Aorta (tissue), 5 donors: ENCODE measurements around the gene FPGS. TPM values are rescaled to one million over a fixed set of nuclear protein-coding genes. Genes with fewer than 3 reads are reported as not detected.

ENCODE experiments used
- ATAC-seq: fragments of 200-7000 bp; cut with Tn5 transposase; one replicate; pipeline ENCODE4 v1.9.1; 2022; ENCODE audit warnings: moderate library complexity; ENCODE audit not compliant: low FRiP score
- DNase-seq, 2 donors: peaks; one replicate each; pipeline ENCODE4 v3.0.0-alpha.2; 2020
- H3K27ac ChIP-seq, 2 donors: one replicate each; pipeline ENCODE4 v1.5.1; 2013; ENCODE audit warnings: low read length in 2 of 2, mild to moderate bottlenecking in 2 of 2, moderate library complexity in 2 of 2, control low read depth in 1 of 2, inconsistent platforms in 1 of 2, low read depth in 1 of 2
- H3K27me3 ChIP-seq, 2 donors: one replicate each; pipeline ENCODE4 v1.6.1; 2013; ENCODE audit warnings: control low read depth in 1 of 2, low read length in 1 of 2, mild to moderate bottlenecking in 1 of 2, moderate library complexity in 1 of 2; ENCODE audit not compliant: insufficient read depth in 2 of 2, control insufficient read depth in 1 of 2
- H3K36me3 ChIP-seq, 2 donors: one replicate each; pipeline ENCODE4 v1.6.1; 2013; ENCODE audit warnings: control low read depth in 1 of 2, low read length in 1 of 2, mild to moderate bottlenecking in 1 of 2; ENCODE audit not compliant: insufficient read depth in 2 of 2, control insufficient read depth in 1 of 2
- H3K4me1 ChIP-seq, 2 donors: one replicate each; pipeline ENCODE4 v1.6.1; 2013; ENCODE audit warnings: low read length in 2 of 2, control low read depth in 1 of 2, mild to moderate bottlenecking in 1 of 2, moderate library complexity in 1 of 2; ENCODE audit not compliant: insufficient read depth in 2 of 2, control insufficient read depth in 1 of 2
- H3K4me3 ChIP-seq, 2 donors: one replicate each; pipeline ENCODE4 v1.5.1; 2013; ENCODE audit warnings: low read length in 2 of 2, control low read depth in 1 of 2, mild to moderate bottlenecking in 1 of 2
- H3K9me3 ChIP-seq: one replicate; pipeline ENCODE4 v1.6.1; 2013; ENCODE audit warnings: mild to moderate bottlenecking, low read length; ENCODE audit not compliant: control insufficient read depth
- WGBS, 2 donors: extraction: QIAGEN DNeasy Blood & Tissue Kit; methylation state at CpG; one replicate each; pipeline ENCODE4 v1.1.7; 2013; 5-methylcytosine and 5-hydroxymethylcytosine counted together
- intact Hi-C, 2 donors: fragments of 100-400 bp; cut with DNase I; formaldehyde crosslinking; loops; one replicate each; pipeline versions ENCODE4 v1.14.2 to v1.15.0; 2022
- polyA plus RNA-seq, 2 donors: library from polyadenylated mRNA; stranded (reverse); fragments of 200-250 nt; gene quantifications; one replicate each; pipeline ENCODE4 v1.2.3, GENCODE V29; 2013
- total RNA-seq, 2 donors: library from RNA; stranded (reverse); fragmentation: NEBNext Ultra II Directional; extraction: Animal tissue kit (Norgen Biotek cat#: 25700); gene quantifications; one replicate each; pipeline ENCODE4 v1.2.1, GENCODE V29; 2021
- donor health status: healthy with polysubstance abuse.
- donor health status: Bipolar disorder and iron deficiency.
- donor health status: DM: no; HTN: no; CAD: no.
- donor health status: DM: no; HTN: no; CAD: no.
- donor health status: DM: yes; HTN: yes; CAD: no.

FPGS gene
- total and polyA plus RNA-seq, 4 donors: 15.2 to 116 (median 69.8) TPM

DNA sequence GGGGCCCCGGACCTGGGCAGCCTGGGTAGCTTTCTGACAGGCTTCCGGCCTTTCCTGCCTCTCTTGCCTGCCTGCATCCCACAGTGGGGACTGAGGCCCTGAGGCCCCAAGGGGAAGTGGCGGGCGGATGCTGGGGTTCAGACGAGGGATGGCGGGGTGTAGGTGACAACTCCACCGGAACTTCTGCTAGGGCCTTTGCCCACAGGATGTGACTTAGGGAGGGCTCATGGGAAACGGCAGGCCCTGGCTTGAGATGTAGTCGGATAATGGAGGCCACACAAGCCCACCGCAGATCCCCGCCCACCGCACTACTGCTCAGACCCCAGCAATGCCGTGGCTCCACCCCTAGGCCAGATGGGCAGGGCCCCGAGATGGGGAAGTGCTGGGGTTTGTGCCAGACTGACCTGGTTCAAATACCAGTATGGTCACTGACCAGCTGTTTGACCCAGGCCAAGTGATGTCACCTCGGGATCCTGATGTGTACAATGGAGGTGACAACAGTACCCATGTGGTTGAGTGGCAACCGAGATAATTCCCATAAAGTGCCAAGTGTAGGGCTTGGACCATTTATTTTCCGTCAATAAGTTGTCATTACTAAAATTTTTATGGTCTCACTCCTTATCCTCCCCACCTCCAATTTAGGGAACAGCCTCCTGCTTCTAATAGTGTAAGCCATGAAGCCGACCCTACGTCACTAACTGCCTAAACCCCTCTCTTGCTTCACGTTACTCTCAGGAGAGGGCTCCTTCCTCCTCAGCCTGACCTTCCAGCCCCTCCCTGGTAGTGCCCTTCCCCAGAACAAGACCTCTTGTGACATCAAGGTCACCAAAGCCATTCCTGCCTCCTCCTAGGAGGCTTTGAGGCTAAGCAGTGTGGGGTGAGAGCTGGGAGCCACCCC lies 19.3 kb upstream of the FPGS start:
- intact Hi-C loops: loop anchor here (2.0 kb wide), 2 partner anchors 47 to 137 kb away; no protein-coding TSS in a partner anchor
- H3K27ac ChIP-seq: no peak overlapping the region
- peaks cover 4% of the 10 kb centered on the region in 2 donors for H3K36me3 ChIP-seq
- ATAC-seq: no peak
- H3K9me3 ChIP-seq: no peaks in the 10 kb centered on the region
- no peaks in the 10 kb centered on the region for H3K4me1 ChIP-seq
- H3K4me3 ChIP-seq: no peak overlapping the region
- 78 to 80% methylated on average over 20 of the region's 20 CpGs for WGBS, 2 donors
- no peaks in the 10 kb centered on the region for H3K27me3 ChIP-seq
- DNase-seq: peak; percentile 73 to 80

DNA sequence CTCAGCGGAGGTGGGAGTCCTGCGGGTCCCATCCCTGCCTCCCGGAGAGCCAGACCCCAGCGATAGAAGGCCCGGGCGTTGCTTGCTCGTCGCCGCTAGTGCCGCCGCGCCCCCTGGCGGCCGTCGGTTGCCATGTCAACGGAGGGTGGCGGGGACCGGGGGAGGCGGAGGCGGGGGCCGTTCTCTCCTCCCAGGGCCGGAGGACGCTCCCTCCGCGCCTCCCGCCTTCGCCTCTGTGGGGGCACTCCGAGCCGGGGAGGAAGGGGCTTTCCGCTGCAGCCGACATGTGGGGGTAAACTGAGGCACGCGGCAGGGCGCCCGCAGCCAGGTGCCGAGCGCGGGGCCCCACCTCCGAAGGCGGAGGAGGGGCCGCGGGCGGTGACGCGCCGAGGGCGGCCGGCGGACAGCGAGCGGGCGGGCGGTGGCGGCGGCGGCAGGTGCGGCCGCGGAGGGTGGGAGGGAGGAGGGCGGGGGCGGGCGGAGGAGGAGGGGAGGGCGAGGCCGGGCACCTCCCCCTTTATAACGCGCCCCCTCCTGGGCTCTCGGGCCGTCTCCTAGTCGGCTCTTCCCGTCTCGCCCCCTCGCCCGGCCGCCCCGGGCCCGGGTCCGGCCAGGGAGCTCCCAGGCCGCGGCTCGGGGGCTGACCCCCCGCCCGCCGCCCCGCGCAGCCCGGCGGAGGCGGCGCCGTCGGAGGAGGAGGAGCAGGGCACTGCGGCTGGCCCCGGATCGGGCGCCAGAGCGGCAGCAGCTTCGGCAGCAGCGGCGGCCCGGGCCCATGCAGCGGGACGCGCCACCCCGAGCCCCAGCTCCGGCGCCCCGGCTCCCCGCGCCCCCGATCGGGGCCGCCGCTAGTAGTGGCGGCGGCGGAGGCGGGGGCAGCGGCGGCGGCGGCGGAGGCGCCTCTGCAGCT lies 17.4 kb upstream of the FPGS start:
- Histone ChIP-seq H3K4me1 (no peaks in the 10 kb centered on the region), H3K27ac (peak overlapping the region; percentile 60 to 78), H3K27me3 (no peaks in the 10 kb centered on the region), H3K36me3 (peaks cover 4 to 8% of the 10 kb centered on the region in 2 donors), H3K9me3 (no peaks in the 10 kb centered on the region), H3K4me3 (peak overlapping the region; percentile 92 to 97)
- WGBS, 2 donors: 0 to 1% methylated on average over 28 to 120 of the region's 123 CpGs
- ATAC-seq (peak; percentile 89), DNase-seq (peak; percentile 92 to 97)
- intact Hi-C loops: loop anchor here (1.0 to 5.0 kb wide), 5 partner anchors 48 to 136 kb away; partner anchors contain the start of genes ST6GALNAC4 (in 1 of the 2) and TOR2A (in 1 of the 2)

DNA sequence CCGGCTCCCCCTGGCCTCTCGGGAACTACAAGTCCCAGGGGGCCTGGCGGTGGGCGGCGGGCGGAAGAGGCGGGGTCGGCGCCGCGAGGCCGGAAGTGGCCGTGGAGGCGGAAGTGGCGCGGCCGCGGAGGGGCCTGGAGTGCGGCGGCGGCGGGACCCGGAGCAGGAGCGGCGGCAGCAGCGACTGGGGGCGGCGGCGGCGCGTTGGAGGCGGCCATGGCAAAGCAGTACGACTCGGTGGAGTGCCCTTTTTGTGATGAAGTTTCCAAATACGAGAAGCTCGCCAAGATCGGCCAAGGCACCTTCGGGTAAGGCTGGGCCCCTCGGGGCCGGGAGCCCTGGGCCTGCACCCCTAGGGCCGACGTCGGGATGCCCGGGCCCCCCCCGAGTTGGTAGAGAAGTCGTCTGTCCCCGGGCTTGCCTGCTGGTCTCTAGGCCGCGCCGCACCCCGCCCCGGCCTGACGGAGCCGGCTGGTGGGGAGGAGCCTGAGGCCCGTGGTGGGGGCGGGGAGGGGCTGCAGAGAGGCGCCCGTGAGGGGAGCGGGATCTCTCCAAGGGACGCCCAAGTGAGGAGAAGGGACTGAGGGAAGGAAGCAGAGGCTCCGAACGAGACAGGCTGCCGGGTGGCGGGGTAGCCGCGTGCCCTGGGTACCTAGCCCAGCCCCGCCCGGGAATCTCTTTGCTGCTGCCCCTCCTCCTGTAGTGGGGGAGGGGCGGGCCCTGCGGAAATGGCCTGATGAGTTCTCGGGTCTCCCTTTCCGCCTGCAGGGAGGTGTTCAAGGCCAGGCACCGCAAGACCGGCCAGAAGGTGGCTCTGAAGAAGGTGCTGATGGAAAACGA lies 16.5 kb upstream of the FPGS start, which contains the start of gene CDK9:
TSS of gene CDK9 (plus strand) at position 102 of the 840 bp plus-strand sequence. CDS start at position 217, 115 bp downstream.
- Histone ChIP-seq H3K9me3 (no peaks in the 10 kb centered on the region), H3K4me3 (peak within 1 kb of the TSS; percentile 97 to 98), H3K36me3 (peaks cover 4 to 8% of the 10 kb centered on the region in 2 donors), H3K27ac (peak within 1 kb of the TSS; percentile 60 to 88), H3K27me3 (no peaks in the 10 kb centered on the region), H3K4me1 (no peaks in the 10 kb centered on the region)
- 0 to 1% methylated on average over 62 to 75 of the region's 75 CpGs for WGBS, 2 donors
- peak; percentile 91 for ATAC-seq
- DNase-seq: peak; percentile 94 to 96
- intact Hi-C loops: loop anchor here (1.0 to 5.0 kb wide), 5 partner anchors 49 to 135 kb away; partner anchors contain the start of genes ST6GALNAC4 (in 1 of the 2) and TOR2A (in 1 of the 2)

DNA sequence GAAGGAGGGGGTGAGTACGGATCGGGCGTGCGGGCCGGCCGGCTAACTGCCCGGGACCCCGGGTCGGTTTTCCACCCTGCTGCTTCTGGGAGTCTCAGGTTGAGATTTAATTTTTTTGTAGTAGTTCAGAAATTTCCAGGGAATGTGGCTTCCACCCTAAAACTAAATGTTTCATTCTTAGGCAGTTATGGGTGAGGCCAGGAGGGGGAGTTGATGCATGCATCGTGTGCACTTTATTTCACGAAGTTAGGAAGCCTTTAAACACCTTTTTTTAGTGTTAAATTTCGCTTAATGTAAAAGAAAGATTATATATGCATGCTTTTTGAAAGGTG lies 15.9 kb upstream of the FPGS start:
- intact Hi-C loops: loop anchor here (5.0 kb wide), 2 partner anchors 86 to 131 kb away; partner anchors contain the start of gene ST6GALNAC4 (in 1 of the 2)
- H3K4me3 ChIP-seq: peak overlapping the region; percentile 97 to 98
- 1% methylated on average over 12 of the region's 12 CpGs for WGBS, 2 donors
- no peaks in the 10 kb centered on the region for H3K4me1 ChIP-seq
- no peak for DNase-seq
- peaks cover 4 to 8% of the 10 kb centered on the region in 2 donors for H3K36me3 ChIP-seq
- H3K27me3 ChIP-seq: no peaks in the 10 kb centered on the region
- no peaks in the 10 kb centered on the region for H3K9me3 ChIP-seq
- H3K27ac ChIP-seq: no peak overlapping the region
- ATAC-seq: no peak

DNA sequence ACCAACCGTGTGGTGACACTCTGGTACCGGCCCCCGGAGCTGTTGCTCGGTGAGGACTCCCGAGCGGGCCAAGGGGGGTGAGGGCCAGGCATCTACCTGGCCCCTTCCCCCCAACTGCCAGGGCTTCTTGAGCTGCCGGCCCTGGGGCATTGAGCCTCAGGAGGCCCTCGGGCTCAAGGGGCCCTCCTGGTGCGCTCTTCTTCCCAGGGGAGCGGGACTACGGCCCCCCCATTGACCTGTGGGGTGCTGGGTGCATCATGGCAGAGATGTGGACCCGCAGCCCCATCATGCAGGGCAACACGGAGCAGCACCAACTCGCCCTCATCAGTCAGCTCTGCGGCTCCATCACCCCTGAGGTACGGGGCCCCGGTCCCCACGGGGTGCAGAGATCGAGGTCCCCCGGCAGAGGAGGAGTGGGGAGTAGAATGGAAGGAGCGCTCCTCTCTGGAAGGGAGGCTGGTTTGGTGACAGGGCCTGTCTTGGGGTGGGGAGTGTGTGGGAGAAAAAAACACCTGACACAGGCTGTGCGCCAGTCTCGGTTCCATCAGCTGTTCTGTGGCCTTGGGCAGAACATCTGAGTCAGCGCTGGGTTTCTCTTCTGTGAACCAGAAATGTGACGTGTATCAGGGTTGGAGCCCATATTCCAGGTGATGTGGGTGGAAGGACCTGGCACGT lies 14.2 kb upstream of the FPGS start:
- H3K27me3 ChIP-seq: no peaks in the 10 kb centered on the region
- DNase-seq (no peak), ATAC-seq (no peak)
- H3K4me1 ChIP-seq: no peaks in the 10 kb centered on the region
- 85 to 86% methylated on average over 26 of the region's 26 CpGs for WGBS, 2 donors
- H3K4me3 ChIP-seq: no peak overlapping the region
- no peaks in the 10 kb centered on the region for H3K9me3 ChIP-seq
- no peak overlapping the region for H3K27ac ChIP-seq
- intact Hi-C loops: loop anchor here (5.0 kb wide), 2 partner anchors 84 to 129 kb away; partner anchors contain the start of gene ST6GALNAC4 (in 1 of the 2)
- peaks cover 4 to 8% of the 10 kb centered on the region in 2 donors for H3K36me3 ChIP-seq

DNA sequence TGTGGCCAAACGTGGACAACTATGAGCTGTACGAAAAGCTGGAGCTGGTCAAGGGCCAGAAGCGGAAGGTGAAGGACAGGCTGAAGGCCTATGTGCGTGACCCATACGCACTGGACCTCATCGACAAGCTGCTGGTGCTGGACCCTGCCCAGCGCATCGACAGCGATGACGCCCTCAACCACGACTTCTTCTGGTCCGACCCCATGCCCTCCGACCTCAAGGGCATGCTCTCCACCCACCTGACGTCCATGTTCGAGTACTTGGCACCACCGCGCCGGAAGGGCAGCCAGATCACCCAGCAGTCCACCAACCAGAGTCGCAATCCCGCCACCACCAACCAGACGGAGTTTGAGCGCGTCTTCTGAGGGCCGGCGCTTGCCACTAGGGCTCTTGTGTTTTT lies 13.5 kb upstream of the FPGS start:
- intact Hi-C loops: loop anchor here (5.0 kb wide), 2 partner anchors 83 to 128 kb away; partner anchors contain the start of gene ST6GALNAC4 (in 1 of the 2)
- Histone ChIP-seq H3K4me3 (no peak overlapping the region), H3K9me3 (no peaks in the 10 kb centered on the region), H3K4me1 (no peaks in the 10 kb centered on the region), H3K27me3 (no peaks in the 10 kb centered on the region), H3K27ac (no peak overlapping the region), H3K36me3 (peaks cover 4 to 8% of the 10 kb centered on the region in 2 donors)
- WGBS, 2 donors: 86 to 87% methylated on average over 25 of the region's 25 CpGs
- ATAC-seq (no peak), DNase-seq (no peak)

DNA sequence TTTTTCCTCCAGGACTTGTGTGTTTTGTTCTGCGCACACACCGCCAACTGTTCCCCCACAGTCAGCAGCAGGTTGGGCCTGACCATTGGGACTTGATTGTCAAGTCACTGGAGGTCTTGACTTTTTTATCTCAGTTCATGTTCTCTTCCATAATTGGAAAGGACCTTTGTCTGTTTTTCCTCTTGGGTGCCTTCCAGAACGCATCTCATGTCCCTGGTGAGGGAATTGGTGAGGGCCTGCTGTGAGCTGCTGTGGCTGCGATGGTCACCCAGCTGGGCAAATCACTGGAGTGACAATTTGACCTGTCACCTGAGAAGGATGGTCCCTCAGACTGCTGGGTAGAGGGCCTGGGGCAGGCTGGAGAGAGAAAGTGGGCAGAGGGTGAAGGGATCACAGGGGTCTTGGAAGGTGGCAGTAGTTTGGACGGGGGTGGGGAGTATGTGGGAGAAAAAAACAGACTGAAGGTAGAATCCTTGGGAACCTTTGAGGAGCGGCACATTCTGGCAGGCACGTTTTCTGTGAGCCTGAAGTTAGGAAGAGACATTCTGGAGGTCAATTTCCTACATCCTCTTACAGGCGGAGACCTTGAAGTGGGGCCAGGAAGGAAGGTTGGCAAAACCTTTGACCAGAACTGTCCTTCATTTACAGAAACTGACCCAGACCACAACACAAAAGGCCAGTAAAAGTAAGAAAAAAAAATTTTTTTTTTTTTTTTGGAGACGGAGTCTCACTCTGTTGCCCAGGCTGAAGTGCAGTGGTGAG lies 12.4 kb upstream of the FPGS start:
- ATAC-seq (no peak), DNase-seq (no peak)
- WGBS, 2 donors: 62 to 68% methylated on average over 9 of the region's 9 CpGs
- no peaks in the 10 kb centered on the region for H3K27me3 ChIP-seq
- H3K36me3 ChIP-seq: peaks cover 4 to 8% of the 10 kb centered on the region in 2 donors
- no peaks in the 10 kb centered on the region for H3K9me3 ChIP-seq
- no peaks in the 10 kb centered on the region for H3K4me1 ChIP-seq
- H3K4me3 ChIP-seq: no peak overlapping the region
- intact Hi-C loops: no loop called here
- no peak overlapping the region for H3K27ac ChIP-seq
